Liver (tissue), 9 donors: ENCODE data around the gene LOXL3. TPM values are rescaled to one million over a fixed set of nuclear protein-coding genes. Genes with fewer than 3 reads are reported as not detected.

Experiments used
- DNase-seq: peaks from one replicate; pipeline ENCODE4 v3.0.0-alpha.2; 2017; ENCODE audit warnings: low spot score
- H3K27ac ChIP-seq, 2 donors: one replicate each; pipeline ENCODE4 v1.7.0; 2013; ENCODE audit warnings: inconsistent platforms in 2 of 2, low read length in 2 of 2, control low read depth in 1 of 2, low read depth in 1 of 2, mild to moderate bottlenecking in 1 of 2
- H3K27me3 ChIP-seq, 4 donors: one replicate each; pipeline versions ENCODE4 v1.6.1 to v1.7.0; 2013; ENCODE audit warnings: low read length in 3 of 4, inconsistent platforms in 1 of 4, mild to moderate bottlenecking in 1 of 4, moderate library complexity in 1 of 4; ENCODE audit not compliant: control insufficient read depth in 4 of 4, insufficient read depth in 4 of 4
- H3K36me3 ChIP-seq, 4 donors: one replicate each; pipeline versions ENCODE4 v1.6.1 to v1.7.0; 2013; ENCODE audit warnings: low read length in 3 of 4, mild to moderate bottlenecking in 3 of 4, low read depth in 1 of 4, moderate library complexity in 1 of 4; ENCODE audit not compliant: control insufficient read depth in 4 of 4, insufficient read depth in 3 of 4
- H3K4me1 ChIP-seq, 4 donors: one replicate each; pipeline versions ENCODE4 v1.6.1 to v1.7.0; 2013; ENCODE audit warnings: low read length in 3 of 4, mild to moderate bottlenecking in 3 of 4, moderate library complexity in 1 of 4; ENCODE audit not compliant: control insufficient read depth in 4 of 4, insufficient read depth in 4 of 4
- H3K4me3 ChIP-seq, 3 donors: one replicate each; pipeline versions ENCODE4 v1.6.1 to v1.7.0; 2013; ENCODE audit warnings: low read length in 3 of 3, control low read depth in 1 of 3, low read depth in 1 of 3, mild to moderate bottlenecking in 1 of 3
- H3K9ac ChIP-seq, 2 donors: one replicate each; pipeline ENCODE4 v1.7.0; 2013; ENCODE audit warnings: low read length in 2 of 2, mild to moderate bottlenecking in 2 of 2, moderate library complexity in 2 of 2, control low read depth in 1 of 2, low read depth in 1 of 2
- H3K9me3 ChIP-seq, 4 donors: one replicate each; pipeline versions ENCODE4 v1.6.1 to v1.7.0; 2013; ENCODE audit warnings: low read length in 3 of 4; ENCODE audit not compliant: control insufficient read depth in 4 of 4
- EGR1 ChIP-seq, 2 donors: IDR thresholded peaks; 2 replicates each; pipeline ENCODE4 v1.6.1; 2016 to 2018; ENCODE audit warnings: antibody characterized with exemption in 2 of 2, low read depth in 2 of 2
- FOXA1 ChIP-seq: IDR thresholded peaks from 2 replicates; pipeline ENCODE4 v1.6.1; 2016; ENCODE audit warnings: antibody characterized with exemption
- GABPA ChIP-seq, 2 donors: IDR thresholded peaks in 1 of 2; conservative IDR thresholded peaks in 1 of 2; 2 replicates each; pipeline ENCODE4 v1.6.1; 2016; ENCODE audit warnings: antibody characterized with exemption in 2 of 2, mild to moderate bottlenecking in 1 of 2, moderate library complexity in 1 of 2
- HNF4A ChIP-seq, 2 donors: conservative IDR thresholded peaks; 2 replicates each; pipeline ENCODE4 v1.6.1; 2016; ENCODE audit warnings: antibody characterized with exemption in 2 of 2, mild to moderate bottlenecking in 2 of 2
- HNF4G ChIP-seq: IDR thresholded peaks from 2 replicates; pipeline ENCODE4 v1.6.1; 2016; ENCODE audit warnings: antibody characterized with exemption
- JUND ChIP-seq, 2 donors: IDR thresholded peaks; 2 replicates each; pipeline ENCODE4 v1.6.1; 2016; ENCODE audit warnings: antibody characterized with exemption in 2 of 2
- RAD21 ChIP-seq, 2 donors: IDR thresholded peaks; 2 replicates each; pipeline ENCODE4 v1.6.1; 2016; ENCODE audit warnings: antibody characterized with exemption in 2 of 2, mild to moderate bottlenecking in 2 of 2
- SP1 ChIP-seq: IDR thresholded peaks from 2 replicates; pipeline ENCODE4 v1.6.1; 2018; ENCODE audit warnings: antibody characterized with exemption, mild to moderate bottlenecking
- TAF1 ChIP-seq: conservative IDR thresholded peaks from 2 replicates; pipeline ENCODE4 v1.6.1; 2016; ENCODE audit warnings: antibody characterized with exemption, mild to moderate bottlenecking
- YY1 ChIP-seq: IDR thresholded peaks from 2 replicates; pipeline ENCODE4 v1.6.1; 2016; ENCODE audit warnings: antibody characterized with exemption, mild to moderate bottlenecking
- WGBS: extraction: QIAGEN DNeasy Blood & Tissue Kit; methylation state at CpG from one replicate; pipeline ENCODE4 v1.1.7; 2013; 5-methylcytosine and 5-hydroxymethylcytosine counted together
- polyA plus RNA-seq, 2 donors: library from polyadenylated mRNA; stranded (reverse) in 1 of 2; unstranded in 1 of 2; fragments of 200-250 nt in 1 of 2; fragments of >200 nt in 1 of 2; fragmentation: Nextera tagmentation in 1 of 2; extraction: Ambion mirVana in 1 of 2; gene quantifications; one replicate each; pipeline versions ENCODE4 v1.2.1 to v1.2.3, GENCODE V29; 2013 to 2015
- total RNA-seq, 2 donors: library from RNA; depleted of rRNA; stranded (reverse); fragments of >200 nt; gene quantifications; one replicate each; pipeline ENCODE4 v1.2.3, GENCODE V29; 2014
- TF ChIP-seq, protein P1 (sequence below): IDR thresholded peaks from 2 replicates; pipeline ENCODE4 v1.6.1; 2016; ENCODE audit warnings: antibody characterized with exemption, mild to moderate bottlenecking
- TF ChIP-seq, protein P2 (sequence below): fragments of 150-350 bp; IDR thresholded peaks from 2 replicates; pipeline ENCODE4 v1.5.1; 2017; ENCODE audit warnings: improper control_type of control experiment, low read depth, low read length; ENCODE audit not compliant: missing input control
- TF ChIP-seq, protein P3 (sequence below): IDR thresholded peaks from 2 replicates; pipeline ENCODE4 v1.6.1; 2016; ENCODE audit warnings: antibody characterized with exemption
- donor health status: healthy.
- donor health status: healthy.
- donor health status: healthy.
- donor health status: healthy.
- donor health status: healthy.

The LOXL3 gene
- total and polyA plus RNA-seq, 4 donors = 0.31 to 2.8 (median 1.3) TPM

DNA sequence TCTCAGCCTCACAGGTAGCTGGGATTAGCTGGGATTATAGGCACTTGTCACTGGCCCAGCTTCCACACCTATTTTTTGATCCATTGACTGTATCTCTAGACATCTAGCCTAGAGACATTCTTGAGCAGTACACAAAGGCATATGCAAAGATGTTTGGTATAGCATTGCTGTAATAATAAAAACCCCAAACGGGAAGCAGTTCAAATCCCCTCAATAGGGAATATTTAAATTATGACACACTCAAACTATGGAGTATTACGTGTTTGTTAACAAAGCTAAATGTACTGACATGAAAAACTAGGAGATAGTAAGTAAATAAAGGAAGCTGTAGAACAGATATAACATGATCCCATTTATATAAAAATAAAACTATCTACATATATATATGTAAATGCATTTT is 28.4 kb upstream of the LOXL3 start:
- DNase-seq = no peak
- H3K9ac ChIP-seq = no peak overlapping the region
- no peaks in the 10 kb centered on the region for H3K4me1 ChIP-seq
- H3K4me3 ChIP-seq = no peak overlapping the region
- H3K9me3 ChIP-seq = no peaks in the 10 kb centered on the region
- no peaks in the 10 kb centered on the region for H3K27me3 ChIP-seq
- H3K27ac ChIP-seq = no peak overlapping the region
- no peaks in the 10 kb centered on the region for H3K36me3 ChIP-seq
- WGBS = 73% methylated on average over 2 of the region's 2 CpGs
- TF ChIP-seq FOXA1 (no peak), TAF1 (no peak), JUND (IDR thresholded peaks at IDR 0.05) (no peak), GABPA (IDR thresholded peaks at IDR 0.05 in 1 of 2, conservative IDR thresholded peaks at IDR 0.05 in 1 of 2) (no peak), HNF4A (conservative IDR thresholded peaks at IDR 0.05) (no peak), EGR1 (IDR thresholded peaks at IDR 0.05; ENCODE audit: low read depth in 2 of 2) (no peak), HNF4G (no peak), YY1 (no peak), SP1 (no peak)
- TF ChIP-seq, protein P1, sequence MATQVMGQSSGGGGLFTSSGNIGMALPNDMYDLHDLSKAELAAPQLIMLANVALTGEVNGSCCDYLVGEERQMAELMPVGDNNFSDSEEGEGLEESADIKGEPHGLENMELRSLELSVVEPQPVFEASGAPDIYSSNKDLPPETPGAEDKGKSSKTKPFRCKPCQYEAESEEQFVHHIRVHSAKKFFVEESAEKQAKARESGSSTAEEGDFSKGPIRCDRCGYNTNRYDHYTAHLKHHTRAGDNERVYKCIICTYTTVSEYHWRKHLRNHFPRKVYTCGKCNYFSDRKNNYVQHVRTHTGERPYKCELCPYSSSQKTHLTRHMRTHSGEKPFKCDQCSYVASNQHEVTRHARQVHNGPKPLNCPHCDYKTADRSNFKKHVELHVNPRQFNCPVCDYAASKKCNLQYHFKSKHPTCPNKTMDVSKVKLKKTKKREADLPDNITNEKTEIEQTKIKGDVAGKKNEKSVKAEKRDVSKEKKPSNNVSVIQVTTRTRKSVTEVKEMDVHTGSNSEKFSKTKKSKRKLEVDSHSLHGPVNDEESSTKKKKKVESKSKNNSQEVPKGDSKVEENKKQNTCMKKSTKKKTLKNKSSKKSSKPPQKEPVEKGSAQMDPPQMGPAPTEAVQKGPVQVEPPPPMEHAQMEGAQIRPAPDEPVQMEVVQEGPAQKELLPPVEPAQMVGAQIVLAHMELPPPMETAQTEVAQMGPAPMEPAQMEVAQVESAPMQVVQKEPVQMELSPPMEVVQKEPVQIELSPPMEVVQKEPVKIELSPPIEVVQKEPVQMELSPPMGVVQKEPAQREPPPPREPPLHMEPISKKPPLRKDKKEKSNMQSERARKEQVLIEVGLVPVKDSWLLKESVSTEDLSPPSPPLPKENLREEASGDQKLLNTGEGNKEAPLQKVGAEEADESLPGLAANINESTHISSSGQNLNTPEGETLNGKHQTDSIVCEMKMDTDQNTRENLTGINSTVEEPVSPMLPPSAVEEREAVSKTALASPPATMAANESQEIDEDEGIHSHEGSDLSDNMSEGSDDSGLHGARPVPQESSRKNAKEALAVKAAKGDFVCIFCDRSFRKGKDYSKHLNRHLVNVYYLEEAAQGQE = no peak
- TF ChIP-seq, protein P2, sequence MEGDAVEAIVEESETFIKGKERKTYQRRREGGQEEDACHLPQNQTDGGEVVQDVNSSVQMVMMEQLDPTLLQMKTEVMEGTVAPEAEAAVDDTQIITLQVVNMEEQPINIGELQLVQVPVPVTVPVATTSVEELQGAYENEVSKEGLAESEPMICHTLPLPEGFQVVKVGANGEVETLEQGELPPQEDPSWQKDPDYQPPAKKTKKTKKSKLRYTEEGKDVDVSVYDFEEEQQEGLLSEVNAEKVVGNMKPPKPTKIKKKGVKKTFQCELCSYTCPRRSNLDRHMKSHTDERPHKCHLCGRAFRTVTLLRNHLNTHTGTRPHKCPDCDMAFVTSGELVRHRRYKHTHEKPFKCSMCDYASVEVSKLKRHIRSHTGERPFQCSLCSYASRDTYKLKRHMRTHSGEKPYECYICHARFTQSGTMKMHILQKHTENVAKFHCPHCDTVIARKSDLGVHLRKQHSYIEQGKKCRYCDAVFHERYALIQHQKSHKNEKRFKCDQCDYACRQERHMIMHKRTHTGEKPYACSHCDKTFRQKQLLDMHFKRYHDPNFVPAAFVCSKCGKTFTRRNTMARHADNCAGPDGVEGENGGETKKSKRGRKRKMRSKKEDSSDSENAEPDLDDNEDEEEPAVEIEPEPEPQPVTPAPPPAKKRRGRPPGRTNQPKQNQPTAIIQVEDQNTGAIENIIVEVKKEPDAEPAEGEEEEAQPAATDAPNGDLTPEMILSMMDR = no peak
- TF ChIP-seq, protein P3, sequence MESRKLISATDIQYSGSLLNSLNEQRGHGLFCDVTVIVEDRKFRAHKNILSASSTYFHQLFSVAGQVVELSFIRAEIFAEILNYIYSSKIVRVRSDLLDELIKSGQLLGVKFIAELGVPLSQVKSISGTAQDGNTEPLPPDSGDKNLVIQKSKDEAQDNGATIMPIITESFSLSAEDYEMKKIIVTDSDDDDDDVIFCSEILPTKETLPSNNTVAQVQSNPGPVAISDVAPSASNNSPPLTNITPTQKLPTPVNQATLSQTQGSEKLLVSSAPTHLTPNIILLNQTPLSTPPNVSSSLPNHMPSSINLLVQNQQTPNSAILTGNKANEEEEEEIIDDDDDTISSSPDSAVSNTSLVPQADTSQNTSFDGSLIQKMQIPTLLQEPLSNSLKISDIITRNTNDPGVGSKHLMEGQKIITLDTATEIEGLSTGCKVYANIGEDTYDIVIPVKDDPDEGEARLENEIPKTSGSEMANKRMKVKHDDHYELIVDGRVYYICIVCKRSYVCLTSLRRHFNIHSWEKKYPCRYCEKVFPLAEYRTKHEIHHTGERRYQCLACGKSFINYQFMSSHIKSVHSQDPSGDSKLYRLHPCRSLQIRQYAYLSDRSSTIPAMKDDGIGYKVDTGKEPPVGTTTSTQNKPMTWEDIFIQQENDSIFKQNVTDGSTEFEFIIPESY = no peak

DNA sequence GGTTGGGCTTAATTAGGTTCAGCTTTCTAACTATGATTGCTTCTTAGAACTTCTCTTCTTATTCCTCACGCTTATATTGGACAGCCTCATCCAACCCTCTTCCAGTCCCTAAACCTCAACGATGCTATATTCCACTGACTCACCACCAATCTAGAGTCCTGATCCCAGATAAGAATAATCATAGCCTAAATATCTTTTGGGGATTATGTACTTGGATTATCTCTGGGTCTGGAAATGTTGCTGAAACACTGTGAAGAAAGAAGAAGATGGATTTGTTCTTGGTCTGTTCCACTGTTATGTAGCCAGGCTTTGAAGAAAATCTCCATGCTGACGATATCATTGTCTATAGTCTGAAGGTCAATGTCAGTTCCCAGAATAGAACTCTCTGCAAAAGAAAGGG is 27.7 kb upstream of the LOXL3 start:
- Histone ChIP-seq H3K4me1 (no peaks in the 10 kb centered on the region), H3K4me3 (no peak overlapping the region), H3K9ac (no peak overlapping the region), H3K36me3 (no peaks in the 10 kb centered on the region), H3K27me3 (no peaks in the 10 kb centered on the region), H3K27ac (no peak overlapping the region), H3K9me3 (no peaks in the 10 kb centered on the region)
- no peak for DNase-seq
- no peak for TF ChIP-seq RAD21 (IDR thresholded peaks at IDR 0.05)
- TF ChIP-seq HNF4G = no peak
- TF ChIP-seq GABPA (IDR thresholded peaks at IDR 0.05 in 1 of 2, conservative IDR thresholded peaks at IDR 0.05 in 1 of 2) = no peak
- no peak for TF ChIP-seq SP1
- 83% methylated on average over 3 of the region's 3 CpGs for WGBS
